GM04503 (cell line): ENCODE data around the gene CSE1L.
"Not testable (repeated sequence)": the region's sequence is repeated elsewhere in the genome, so short reads cannot be mapped to it uniquely, and the experiment has no call there.

Experiments used
- DNase-seq: peaks from one replicate; pipeline ENCODE4 v3.0.0-alpha.2; 2012; ENCODE audit warnings: low read depth

CSE1L gene

DNA sequence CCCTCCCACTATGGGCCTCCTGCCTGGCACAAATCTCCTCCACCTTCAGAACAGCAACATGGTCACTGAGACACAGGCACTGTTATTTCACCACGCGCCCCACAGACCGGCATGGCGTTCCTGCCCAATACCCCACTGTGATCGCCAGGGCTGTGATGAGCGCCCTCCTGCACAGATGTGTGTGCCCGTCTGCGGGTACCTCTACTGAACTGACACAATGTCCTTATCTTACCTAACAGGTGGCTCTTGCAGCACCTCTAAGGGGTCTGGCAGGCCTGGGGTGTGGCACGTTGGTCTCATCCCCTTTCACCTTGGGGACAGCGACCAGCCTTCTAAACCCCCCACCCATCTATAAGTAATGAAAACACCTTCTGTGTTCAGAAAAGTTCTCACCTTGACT is 77.9 kb downstream of the CSE1L start:
- no peak for DNase-seq

DNA sequence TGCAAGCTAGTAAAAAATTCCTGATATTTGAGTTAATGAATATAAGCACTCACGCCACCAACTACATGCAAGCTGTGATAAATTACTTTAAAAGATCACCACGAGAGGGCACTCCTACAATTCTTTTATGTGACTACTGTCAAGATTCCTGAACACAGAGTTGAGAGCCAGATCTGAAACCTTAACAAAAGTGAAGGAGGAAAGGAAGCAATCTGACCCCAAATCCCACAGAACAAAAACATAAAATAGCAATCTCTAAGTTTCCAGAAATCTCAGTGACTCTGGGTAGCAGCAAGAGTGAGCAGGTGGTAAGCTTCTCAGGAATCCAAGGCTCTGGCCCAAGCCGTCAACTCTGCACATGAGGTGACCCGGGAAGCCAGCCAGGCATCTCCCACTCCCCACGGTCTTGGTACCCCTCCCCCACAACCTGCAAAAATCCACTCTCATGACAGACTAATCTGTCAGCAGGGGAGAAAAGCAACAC is 86.9 kb downstream of the CSE1L start:
- DNase-seq: peak; percentile 30

GRCh38 chr20:49133571-49133970 is 87.5 kb downstream of the CSE1L start:
- no peak for DNase-seq

- not testable (repeated sequence) for DNase-seq
Measured at GRCh38 chr20:49134797-49135196, 88.7 kb downstream of the CSE1L start.

DNA sequence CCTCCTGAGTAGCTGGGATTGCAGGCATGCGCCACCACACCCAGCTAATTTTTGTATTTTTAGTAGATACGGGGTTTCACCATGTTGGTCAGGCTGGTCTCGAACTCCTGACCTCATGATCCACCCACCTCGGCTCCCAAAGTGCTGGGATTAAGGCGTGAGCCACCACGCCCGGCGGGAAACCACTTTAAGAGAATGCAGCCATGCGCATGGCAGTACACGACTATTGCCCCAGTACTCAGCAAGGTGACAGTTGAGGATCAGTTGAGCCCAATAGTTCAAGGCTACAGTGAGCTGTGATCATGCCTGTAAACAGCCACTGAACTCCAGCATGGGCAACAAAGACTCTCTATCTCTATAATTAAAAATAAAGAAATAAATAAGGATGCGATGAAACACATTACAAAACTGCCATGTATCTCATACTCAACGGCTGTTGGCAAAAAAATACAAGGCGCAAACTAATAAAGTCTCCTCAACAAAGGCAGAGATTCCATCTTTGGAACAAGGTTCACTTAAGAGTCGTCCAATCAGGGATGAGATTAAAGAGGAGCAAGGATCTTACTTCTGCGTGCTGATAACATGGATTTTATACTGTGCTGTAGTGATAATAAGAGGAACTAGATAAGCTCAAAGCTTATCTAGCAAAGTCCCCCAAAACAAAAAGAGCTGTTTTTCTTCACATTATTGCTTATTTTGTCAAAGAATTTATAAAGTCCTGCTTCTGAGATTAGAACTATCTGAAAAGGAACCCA is 90.9 kb downstream of the CSE1L start:
- DNase-seq: no peak

DNA sequence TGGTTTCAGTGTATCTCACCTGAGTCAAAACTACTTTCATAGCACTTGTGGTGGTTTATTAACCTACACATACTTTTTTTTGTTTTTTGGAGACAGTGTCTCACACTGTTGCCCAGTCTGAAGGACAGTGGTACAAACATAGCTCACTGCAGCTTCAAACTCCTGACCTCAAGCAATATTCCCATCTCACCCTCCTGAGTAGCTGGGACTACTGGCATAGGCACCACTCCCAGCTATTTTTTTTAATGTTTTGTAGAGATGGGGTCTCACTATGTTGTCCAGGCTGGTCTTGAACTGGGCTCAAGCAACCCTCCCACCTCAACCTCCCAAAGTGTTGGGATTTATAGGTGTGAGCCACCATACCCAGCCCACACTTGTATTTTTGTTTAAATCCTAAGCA is 92.3 kb downstream of the CSE1L start:
- no peak for DNase-seq

- DNase-seq: no peak
Measured at GRCh38 chr20:49140411-49140810, 94.3 kb downstream of the CSE1L start.

DNA sequence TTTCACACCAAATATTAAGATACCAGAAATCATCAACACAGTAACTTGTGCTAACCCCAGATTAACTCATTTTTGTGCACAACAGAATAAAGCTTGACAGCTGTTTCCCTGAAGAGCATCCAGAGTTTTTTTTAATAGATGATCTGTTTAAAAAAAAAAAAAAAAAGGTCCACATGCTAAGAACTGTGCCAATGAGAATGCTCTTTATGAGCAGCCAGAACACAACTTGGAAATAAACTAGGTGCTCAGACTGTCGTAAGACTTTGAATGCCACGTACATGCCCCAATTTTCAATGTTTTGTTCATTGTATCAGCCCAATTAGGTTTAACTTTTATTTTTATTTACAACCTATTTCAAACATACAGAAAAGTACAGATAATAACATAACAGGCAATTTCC is 94.7 kb downstream of the CSE1L start:
- DNase-seq: no peak
